Omental fat pad (tissue), 4 donors: Measurements from ENCODE around the gene IGLL5. TPM values are rescaled to one million over a fixed set of nuclear protein-coding genes. Genes with fewer than 3 reads are reported as not detected.

Experiments used
- ATAC-seq: fragments of 150-250 bp; one replicate; pipeline ENCODE4 v1.9.1; 2016; ENCODE audit warnings: mild to moderate bottlenecking, moderate library complexity; ENCODE audit not compliant: low FRiP score
- DNase-seq: peaks from one replicate; pipeline ENCODE4 v3.0.0-alpha.2; 2019; ENCODE audit warnings: low spot score
- CTCF ChIP-seq, 3 donors: fragments of 450-650 bp; IDR thresholded peaks; one replicate each; pipeline ENCODE4 v1.5.1; 2016 to 2017; ENCODE audit warnings: antibody characterized with exemption in 3 of 3, mild to moderate bottlenecking in 3 of 3, moderate library complexity in 2 of 3
- total RNA-seq, 4 donors: library from RNA; depleted of rRNA; stranded (reverse); fragments of >200 nt; gene quantifications; one replicate each; pipeline ENCODE4 v1.1.0, GENCODE V29; 2016

The IGLL5 gene
- total RNA-seq, 4 donors from 2014 or later, result 1.2 to 7.7 (median 1.4) TPM

- no peak for TF ChIP-seq CTCF (IDR thresholded peaks at IDR 0.05)
- DNase-seq (no peak), ATAC-seq (no peak)
These were observed 28.8 kb downstream of the IGLL5 start for GRCh38 chr22:22916215-22916951.

GRCh38 chr22:22916952-22917290 is 29.3 kb downstream of the IGLL5 start:
- ATAC-seq (no peak), DNase-seq (no peak)
- no peak for TF ChIP-seq CTCF (IDR thresholded peaks at IDR 0.05)

- no peak for TF ChIP-seq CTCF (IDR thresholded peaks at IDR 0.05)
- no peak for DNase-seq
- ATAC-seq, result no peak
These were observed 29.8 kb downstream of the IGLL5 start for GRCh38 chr22:22917377-22917776.

- TF ChIP-seq CTCF (IDR thresholded peaks at IDR 0.05), result no peak
- ATAC-seq (no peak), DNase-seq (no peak)
These were observed 30.8 kb downstream of the IGLL5 start for GRCh38 chr22:22918297-22918965.

- DNase-seq, result no peak
- ATAC-seq, result no peak
- TF ChIP-seq CTCF (IDR thresholded peaks at IDR 0.05), result no peak
These were observed 31.4 kb downstream of the IGLL5 start for GRCh38 chr22:22919041-22919440.

GRCh38 chr22:22920104-22920654 is 32.6 kb downstream of the IGLL5 start:
- DNase-seq (no peak), ATAC-seq (no peak)
- TF ChIP-seq CTCF (IDR thresholded peaks at IDR 0.05), result no peak
